Mesendoderm (in vitro differentiated cells): ENCODE results near the gene KRTAP5-8.
A peak's percentile ranks its signal among the peaks of the same experiment; 100 is the strongest.
"Not testable (repeated sequence)": the region's sequence is repeated elsewhere in the genome, so short reads cannot be mapped to it uniquely, and the experiment has no call there.

Source experiments
- DNase-seq: peaks from one replicate; pipeline ENCODE4 v3.0.0; 2013
- H2AK5ac ChIP-seq: 2 replicates; pipeline ENCODE4 v1.6.1; 2013; ENCODE audit warnings: low read length, inconsistent platforms
- H2BK120ac ChIP-seq: 2 replicates; pipeline ENCODE4 v1.6.1; 2013; ENCODE audit warnings: low read depth, mild to moderate bottlenecking, low read length, moderate library complexity, mixed read lengths
- H2BK15ac ChIP-seq: replicated peaks from 2 replicates; pipeline ENCODE4 v1.6.1; 2013; ENCODE audit warnings: low read depth, mild to moderate bottlenecking, moderate library complexity
- H2BK5ac ChIP-seq: 2 replicates; pipeline ENCODE4 v1.6.1; 2013; ENCODE audit warnings: low read length, inconsistent platforms
- H3K18ac ChIP-seq: 2 replicates; pipeline ENCODE4 v1.6.1; 2013; ENCODE audit warnings: mild to moderate bottlenecking, low read length, mixed read lengths
- H3K23ac ChIP-seq: one replicate; pipeline ENCODE4 v1.6.1; 2013; ENCODE audit warnings: low read length
- H3K27ac ChIP-seq: 2 replicates; pipeline ENCODE4 v1.5.1; 2013; ENCODE audit warnings: low read depth, mild to moderate bottlenecking, inconsistent platforms, low read length, moderate library complexity
- H3K27me3 ChIP-seq: 2 replicates; pipeline ENCODE4 v1.6.1; 2013; ENCODE audit warnings: low read length, control low read depth, mild to moderate bottlenecking, inconsistent platforms; ENCODE audit not compliant: insufficient read depth, poor library complexity
- H3K36me3 ChIP-seq: 2 replicates; pipeline ENCODE4 v1.6.1; 2013; ENCODE audit warnings: low read length, inconsistent platforms; ENCODE audit not compliant: control insufficient read depth, insufficient read depth
- H3K4ac ChIP-seq: one replicate; pipeline ENCODE4 v1.6.1; 2013; ENCODE audit warnings: low read depth, mild to moderate bottlenecking, low read length, moderate library complexity
- H3K4me1 ChIP-seq: 2 replicates; pipeline ENCODE4 v1.6.1; 2013; ENCODE audit warnings: low read depth, low read length, inconsistent platforms; ENCODE audit not compliant: control insufficient read depth
- H3K4me2 ChIP-seq: 2 replicates; pipeline ENCODE4 v1.6.1; 2013; ENCODE audit warnings: low read length
- H3K4me3 ChIP-seq: 2 replicates; pipeline ENCODE4 v1.5.1; 2013; ENCODE audit warnings: mild to moderate bottlenecking, low read length
- H3K56ac ChIP-seq: one replicate; pipeline ENCODE4 v1.6.1; 2013; ENCODE audit warnings: low read length
- H3K79me1 ChIP-seq: 2 replicates; pipeline ENCODE4 v1.6.1; 2013; ENCODE audit warnings: low read length, inconsistent platforms
- H3K79me2 ChIP-seq: 2 replicates; pipeline ENCODE4 v1.6.1; 2013; ENCODE audit warnings: mild to moderate bottlenecking, low read length; ENCODE audit not compliant: control insufficient read depth, insufficient read depth
- H3K9ac ChIP-seq: 2 replicates; pipeline ENCODE4 v1.6.1; 2013; ENCODE audit warnings: low read length, inconsistent platforms
- H4K5ac ChIP-seq: one replicate; pipeline ENCODE4 v1.6.1; 2013; ENCODE audit warnings: low read length
- H4K8ac ChIP-seq: one replicate; pipeline ENCODE4 v1.6.1; 2013; ENCODE audit warnings: low read depth, mild to moderate bottlenecking, control low read depth, low read length, moderate library complexity
- WGBS: extraction: QIAGEN DNeasy Blood & Tissue Kit; methylation state at CpG from one replicate; pipeline ENCODE4 v1.1.7; 2013; ENCODE audit warnings: low lambda C conversion rate, missing lambda C conversion rate; ENCODE audit not compliant: insufficient coverage; ENCODE audit errors: extremely low coverage; 5-methylcytosine and 5-hydroxymethylcytosine counted together

The KRTAP5-8 gene

DNA sequence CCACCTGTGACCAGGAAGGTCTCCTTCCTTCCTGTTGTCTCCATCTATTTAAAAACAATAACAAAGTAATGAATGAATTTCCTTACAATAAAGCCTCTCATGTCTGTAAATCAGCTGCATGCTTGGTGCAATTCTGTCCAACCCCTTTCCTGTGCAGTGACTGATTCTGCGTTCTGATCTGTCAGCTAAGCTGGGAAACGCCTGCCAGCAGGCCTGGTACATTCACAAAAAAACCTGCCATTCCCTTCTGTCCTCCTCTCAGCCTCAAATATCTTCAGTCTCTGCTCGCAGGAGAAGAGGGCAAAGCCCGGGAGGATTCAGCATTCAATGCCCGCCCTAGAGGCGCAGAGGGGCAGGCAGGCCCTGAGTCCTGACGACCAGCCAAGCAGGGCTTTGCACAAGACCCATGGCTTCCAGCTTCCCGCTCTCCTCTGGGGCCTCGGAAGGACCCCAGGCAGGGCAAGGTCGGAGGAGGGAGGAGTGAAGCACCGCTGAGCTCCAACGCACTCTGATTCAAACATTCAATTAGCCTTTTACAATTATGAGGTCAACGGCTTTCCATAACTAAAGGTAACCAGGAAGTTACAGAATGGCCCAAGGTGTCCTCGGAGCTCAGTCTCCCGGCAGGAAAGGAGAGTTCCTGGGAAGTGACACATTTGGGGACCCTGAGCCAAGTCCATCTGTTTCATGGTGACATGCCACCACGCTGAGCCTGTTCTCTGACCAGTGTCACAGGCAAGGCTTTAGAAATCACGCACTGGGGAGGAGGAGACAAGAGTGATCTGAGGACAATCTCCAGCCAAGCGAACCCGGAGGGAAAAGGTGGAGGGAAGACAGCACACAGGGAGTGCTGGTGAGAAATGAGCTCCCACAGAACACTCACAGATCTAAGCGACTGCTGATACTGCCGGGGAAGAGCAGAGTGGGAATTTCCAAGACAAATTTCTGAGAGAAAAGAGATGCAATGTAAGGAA, 29.1 kb downstream of the KRTAP5-8 start:
- not testable (repeated sequence) for H4K5ac ChIP-seq, H3K56ac ChIP-seq, H3K36me3 ChIP-seq, H2BK120ac ChIP-seq, H3K4ac ChIP-seq, H2BK5ac ChIP-seq, H3K9ac ChIP-seq, H3K27me3 ChIP-seq, DNase-seq, H3K4me3 ChIP-seq, H3K4me2 ChIP-seq, H3K4me1 ChIP-seq, H3K23ac ChIP-seq, H3K18ac ChIP-seq, H4K8ac ChIP-seq, H2BK15ac ChIP-seq, H3K79me1 ChIP-seq, H2AK5ac ChIP-seq, H3K27ac ChIP-seq, H3K79me2 ChIP-seq
- no CpG with 5 or more reads among the region's 21 CpGs for WGBS

DNA sequence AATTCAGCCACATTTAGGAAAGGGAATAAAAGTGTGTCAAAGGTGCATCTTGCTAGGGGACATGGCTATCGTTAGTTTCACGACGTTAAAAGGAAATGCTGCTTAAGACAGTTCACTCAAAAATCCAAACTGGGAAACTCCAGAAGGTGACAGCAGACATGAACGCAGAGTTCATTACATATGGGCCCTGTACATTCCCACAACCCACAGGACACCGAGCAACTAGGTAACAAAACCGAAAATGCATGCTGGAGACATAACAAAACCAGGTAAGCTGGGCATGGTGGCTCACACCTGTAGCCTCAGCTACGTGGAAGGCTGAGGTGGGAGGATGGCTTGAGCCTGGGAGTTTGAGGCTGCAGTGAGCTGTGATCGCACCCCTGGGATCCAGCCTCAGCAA, 29.8 kb downstream of the KRTAP5-8 start:
- not testable (repeated sequence) for H3K4me1 ChIP-seq, H3K18ac ChIP-seq, H3K56ac ChIP-seq, H3K23ac ChIP-seq, DNase-seq, H4K8ac ChIP-seq, H3K79me1 ChIP-seq, H2AK5ac ChIP-seq, H3K79me2 ChIP-seq, H3K4ac ChIP-seq, H3K4me2 ChIP-seq, H3K36me3 ChIP-seq, H2BK5ac ChIP-seq, H4K5ac ChIP-seq, H2BK15ac ChIP-seq, H2BK120ac ChIP-seq, H3K4me3 ChIP-seq, H3K27ac ChIP-seq, H3K9ac ChIP-seq, H3K27me3 ChIP-seq
- WGBS: no CpG with 5 or more reads among the region's 8 CpGs

DNA sequence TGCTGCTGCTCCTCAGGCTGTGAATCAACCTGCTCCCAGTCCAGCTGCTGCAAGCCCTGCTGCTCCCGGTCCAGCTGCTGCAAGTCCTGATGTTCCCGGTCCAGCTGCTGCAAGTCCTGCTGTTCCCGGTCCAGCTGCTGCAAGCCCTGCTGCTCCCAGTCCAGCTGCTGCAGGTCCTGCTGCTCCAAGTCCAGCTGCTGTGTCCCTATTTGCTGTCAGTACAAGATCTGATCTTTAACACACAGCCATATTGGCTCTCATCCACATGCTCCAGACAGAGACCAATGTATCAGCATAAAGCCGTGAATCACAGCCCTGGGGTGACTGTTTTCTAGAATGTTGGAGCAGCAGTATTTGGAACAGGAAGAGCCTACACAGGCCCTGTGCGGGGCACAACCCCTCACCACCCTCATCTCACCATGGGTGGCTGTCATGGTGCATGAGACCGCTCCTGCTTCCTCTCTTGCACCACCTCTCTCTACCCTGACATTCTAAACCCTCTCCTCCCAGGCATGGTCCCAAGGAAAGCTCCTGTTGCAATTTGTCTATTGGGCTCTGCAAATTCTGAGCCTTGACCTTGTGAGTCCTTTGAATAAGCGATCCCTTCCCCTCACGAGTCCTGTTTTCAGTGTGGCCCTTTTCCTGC, 31.0 kb downstream of the KRTAP5-8 start:
- Histone ChIP-seq H3K9ac (no peak overlapping the region), H4K8ac (no peak overlapping the region), H3K79me2 (no peaks in the 10 kb centered on the region), H3K4me1 (no peaks in the 10 kb centered on the region), H3K4ac (no peak overlapping the region), H3K36me3 (no peaks in the 10 kb centered on the region), H3K4me2 (no peak overlapping the region), H3K4me3 (no peak overlapping the region), H2BK120ac (no peak overlapping the region), H2BK15ac (no peak overlapping the region), H3K79me1 (no peaks in the 10 kb centered on the region), H3K27me3 (no peaks in the 10 kb centered on the region), H3K18ac (no peak overlapping the region), H3K23ac (no peak overlapping the region), H3K56ac (no peak overlapping the region), H3K27ac (no peak overlapping the region), H2AK5ac (no peak overlapping the region), H2BK5ac (no peak overlapping the region), H4K5ac (no peak overlapping the region)
- WGBS: no CpG with 5 or more reads among the region's 8 CpGs
- no peak for DNase-seq

DNA sequence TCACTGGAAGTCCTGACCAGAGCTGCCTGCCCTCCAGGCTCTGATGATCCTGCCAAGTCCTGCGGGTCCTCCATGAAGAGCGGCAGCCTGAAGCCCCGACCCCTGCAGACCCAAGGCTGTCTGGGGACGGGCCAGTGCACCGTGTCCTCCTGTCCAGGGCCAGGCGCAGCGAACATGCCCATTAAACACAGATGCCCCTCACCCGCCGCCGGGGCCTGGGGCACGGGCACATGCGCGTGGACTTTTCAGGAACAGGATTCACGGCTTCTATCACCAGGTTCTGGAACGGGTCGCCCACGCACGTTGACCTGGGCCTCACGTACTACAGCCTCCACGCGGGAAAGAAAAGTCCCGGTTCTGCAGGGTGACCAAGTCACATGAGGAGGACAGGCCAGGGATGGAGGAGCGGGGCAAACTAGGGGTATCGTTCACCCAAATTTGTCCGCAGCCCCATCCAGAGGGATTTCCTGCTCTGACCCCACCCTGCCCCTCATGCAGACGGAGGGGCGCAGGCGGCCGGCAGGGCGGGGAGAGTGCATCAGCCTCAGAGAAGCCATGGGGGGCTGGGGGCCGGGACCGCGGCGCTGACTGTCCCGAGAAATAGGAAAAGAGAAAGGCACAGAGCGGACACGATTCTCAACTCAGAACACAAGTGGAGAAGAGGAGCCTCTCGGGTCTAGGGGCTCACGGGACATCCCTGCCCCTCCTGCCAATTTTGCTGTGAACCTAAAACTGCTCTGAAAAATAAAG, 33.5 kb downstream of the KRTAP5-8 start:
- H3K23ac ChIP-seq, H3K18ac ChIP-seq, H3K79me2 ChIP-seq, H3K4me3 ChIP-seq, H3K36me3 ChIP-seq, H4K5ac ChIP-seq, H3K4me1 ChIP-seq, H2BK15ac ChIP-seq, DNase-seq, H3K56ac ChIP-seq, H3K27ac ChIP-seq, H2BK120ac ChIP-seq, H3K4me2 ChIP-seq, H3K4ac ChIP-seq, H2AK5ac ChIP-seq, H4K8ac ChIP-seq, H3K9ac ChIP-seq, H3K79me1 ChIP-seq, H3K27me3 ChIP-seq, H2BK5ac ChIP-seq: not testable (repeated sequence)
- no CpG with 5 or more reads among the region's 39 CpGs for WGBS

DNA sequence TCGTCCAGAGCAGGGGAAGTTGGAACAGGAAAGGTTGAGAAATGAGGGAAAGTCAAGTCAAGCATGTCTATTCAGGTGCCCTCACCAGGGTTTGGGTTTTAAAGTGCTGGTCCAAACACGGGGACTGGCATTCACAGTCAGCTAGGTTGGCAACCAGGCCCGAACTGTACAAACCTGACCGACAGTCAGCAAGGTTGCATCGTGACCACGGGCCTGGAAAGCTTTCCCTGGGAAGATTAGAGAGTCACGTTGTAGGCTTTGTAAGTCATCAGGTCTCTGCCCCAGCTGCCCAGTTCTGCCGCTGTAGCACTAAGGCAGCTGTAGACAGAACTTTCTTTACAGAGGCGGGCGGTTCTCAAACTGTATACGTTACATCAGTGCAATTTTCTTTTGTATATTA, 35.0 kb downstream of the KRTAP5-8 start:
- H3K36me3 ChIP-seq: no peaks in the 10 kb centered on the region
- H2BK5ac ChIP-seq: no peak overlapping the region
- no peak overlapping the region for H3K4me2 ChIP-seq
- no peak overlapping the region for H3K18ac ChIP-seq
- no CpG with 5 or more reads among the region's 11 CpGs for WGBS
- no peaks in the 10 kb centered on the region for H3K79me1 ChIP-seq
- no peak overlapping the region for H3K23ac ChIP-seq
- no peak for DNase-seq
- no peak overlapping the region for H4K8ac ChIP-seq
- H3K4me1 ChIP-seq: no peaks in the 10 kb centered on the region
- H2AK5ac ChIP-seq: peak overlapping the region; percentile 50
- H3K27ac ChIP-seq: no peak overlapping the region
- no peaks in the 10 kb centered on the region for H3K27me3 ChIP-seq
- H3K9ac ChIP-seq: no peak overlapping the region
- no peak overlapping the region for H2BK120ac ChIP-seq
- H3K4ac ChIP-seq: no peak overlapping the region
- H3K79me2 ChIP-seq: no peaks in the 10 kb centered on the region
- H4K5ac ChIP-seq: no peak overlapping the region
- no peak overlapping the region for H2BK15ac ChIP-seq
- no peak overlapping the region for H3K56ac ChIP-seq
- H3K4me3 ChIP-seq: no peak overlapping the region
